Colonic mucosa (tissue), 4 donors: ENCODE results near the gene RAP1B. TPM values are rescaled to one million over a fixed set of nuclear protein-coding genes. Genes with fewer than 3 reads are reported as not detected.

Experiments
- DNase-seq: peaks from one replicate; pipeline ENCODE4 v3.0.0-alpha.2; 2020
- H3K27ac ChIP-seq: fragments of 200-600 bp; one replicate; pipeline ENCODE4 v1.8.0; 2021
- H3K27me3 ChIP-seq: fragments of 200-600 bp; one replicate; pipeline ENCODE4 v1.8.0; 2021
- H3K36me3 ChIP-seq: fragments of 200-600 bp; one replicate; pipeline ENCODE4 v1.8.0; 2021
- H3K4me1 ChIP-seq: fragments of 200-600 bp; one replicate; pipeline ENCODE4 v1.8.0; 2021; ENCODE audit warnings: mild to moderate bottlenecking
- H3K4me3 ChIP-seq: fragments of 200-600 bp; one replicate; pipeline ENCODE4 v1.8.0; 2021
- H3K9ac ChIP-seq, 2 donors: one replicate each; pipeline ENCODE4 v1.7.0; 2013; ENCODE audit warnings: control low read depth in 2 of 2, low read depth in 2 of 2, low read length in 2 of 2
- H3K9me3 ChIP-seq: fragments of 200-600 bp; one replicate; pipeline ENCODE4 v1.8.0; 2021
- CTCF ChIP-seq: fragments of 200-600 bp; IDR thresholded peaks from one replicate; pipeline ENCODE4 v1.8.0; 2022; ENCODE audit warnings: antibody characterized with exemption, mild to moderate bottlenecking
- intact Hi-C: fragments of 100-400 bp; cut with DNase I; formaldehyde crosslinking; loops from one replicate; pipeline ENCODE4 v1.14.1; 2022
- total RNA-seq, 2 donors: library from RNA; stranded (reverse); fragmentation: NEBNext Ultra II Directional in 1 of 2; extraction: Animal tissue kit (Norgen Biotek cat#: 25700) in 1 of 2; gene quantifications; one replicate each; pipeline ENCODE4 v1.2.1, GENCODE V29; 2021
- donor health status: healthy.
- donor health status: DM: no; HTN: no; CAD: no.
- donor health status: DM: no; HTN: no; CAD: no.

The RAP1B gene
- total RNA-seq, 2 donors from 2014 or later = 112 to 198 TPM

- Histone ChIP-seq H3K4me1 (no peaks in the 10 kb centered on the region), H3K4me3 (no peak overlapping the region), H3K9ac (no peak overlapping the region), H3K36me3 (no peaks in the 10 kb centered on the region), H3K27me3 (no peaks in the 10 kb centered on the region), H3K9me3 (no peaks in the 10 kb centered on the region), H3K27ac (no peak overlapping the region)
- TF ChIP-seq CTCF = no peak
- intact Hi-C loops = no loop called here
- no peak for DNase-seq
Observed at GRCh38 chr12:68581926-68582325, 28.8 kb upstream of the RAP1B start.

GRCh38 chr12:68585966-68586365, 24.7 kb upstream of the RAP1B start:
- H3K9me3 ChIP-seq = no peaks in the 10 kb centered on the region
- TF ChIP-seq CTCF = no peak
- no peaks in the 10 kb centered on the region for H3K36me3 ChIP-seq
- intact Hi-C loops = no loop called here
- no peak overlapping the region for H3K27ac ChIP-seq
- H3K4me1 ChIP-seq = no peaks in the 10 kb centered on the region
- no peak for DNase-seq
- H3K4me3 ChIP-seq = no peak overlapping the region
- no peak overlapping the region for H3K9ac ChIP-seq
- H3K27me3 ChIP-seq = no peaks in the 10 kb centered on the region

GRCh38 chr12:68587448-68587873, 23.2 kb upstream of the RAP1B start:
- Histone ChIP-seq H3K27ac (no peak overlapping the region), H3K4me1 (no peaks in the 10 kb centered on the region), H3K36me3 (no peaks in the 10 kb centered on the region), H3K9ac (no peak overlapping the region), H3K4me3 (no peak overlapping the region), H3K27me3 (no peaks in the 10 kb centered on the region), H3K9me3 (no peaks in the 10 kb centered on the region)
- intact Hi-C loops = no loop called here
- TF ChIP-seq CTCF = no peak
- DNase-seq = no peak

GRCh38 chr12:68589194-68589593, 21.5 kb upstream of the RAP1B start:
- no peak overlapping the region for H3K4me3 ChIP-seq
- H3K4me1 ChIP-seq = no peaks in the 10 kb centered on the region
- no peak for TF ChIP-seq CTCF
- H3K9me3 ChIP-seq = no peaks in the 10 kb centered on the region
- no peaks in the 10 kb centered on the region for H3K27me3 ChIP-seq
- DNase-seq = no peak
- intact Hi-C loops = no loop called here
- H3K36me3 ChIP-seq = no peaks in the 10 kb centered on the region
- no peak overlapping the region for H3K27ac ChIP-seq
- no peak overlapping the region for H3K9ac ChIP-seq

- H3K27me3 ChIP-seq = no peaks in the 10 kb centered on the region
- intact Hi-C loops = no loop called here
- no peak overlapping the region for H3K27ac ChIP-seq
- H3K4me1 ChIP-seq = no peaks in the 10 kb centered on the region
- no peak for DNase-seq
- no peak overlapping the region for H3K4me3 ChIP-seq
- no peak for TF ChIP-seq CTCF
- no peaks in the 10 kb centered on the region for H3K9me3 ChIP-seq
- no peaks in the 10 kb centered on the region for H3K36me3 ChIP-seq
- no peak overlapping the region for H3K9ac ChIP-seq
Observed at GRCh38 chr12:68591734-68592418, 18.8 kb upstream of the RAP1B start.
